GM19395 (cell line): Measurements from ENCODE around the gene FGF8.
A peak's percentile ranks its signal among the peaks of the same experiment; 100 is the strongest.
"Not testable (repeated sequence)": the region's sequence is repeated elsewhere in the genome, so short reads cannot be mapped to it uniquely, and the experiment has no call there.

ENCODE experiments used
- ATAC-seq: cut with Tn5 transposase; IDR thresholded peaks from one replicate; pipeline ENCODE4 v1.9.1; 2021; ENCODE audit warnings: mild to moderate bottlenecking, moderate library complexity; ENCODE audit not compliant: unreplicated experiment

Gene FGF8, protein sequence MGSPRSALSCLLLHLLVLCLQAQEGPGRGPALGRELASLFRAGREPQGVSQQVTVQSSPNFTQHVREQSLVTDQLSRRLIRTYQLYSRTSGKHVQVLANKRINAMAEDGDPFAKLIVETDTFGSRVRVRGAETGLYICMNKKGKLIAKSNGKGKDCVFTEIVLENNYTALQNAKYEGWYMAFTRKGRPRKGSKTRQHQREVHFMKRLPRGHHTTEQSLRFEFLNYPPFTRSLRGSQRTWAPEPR

DNA sequence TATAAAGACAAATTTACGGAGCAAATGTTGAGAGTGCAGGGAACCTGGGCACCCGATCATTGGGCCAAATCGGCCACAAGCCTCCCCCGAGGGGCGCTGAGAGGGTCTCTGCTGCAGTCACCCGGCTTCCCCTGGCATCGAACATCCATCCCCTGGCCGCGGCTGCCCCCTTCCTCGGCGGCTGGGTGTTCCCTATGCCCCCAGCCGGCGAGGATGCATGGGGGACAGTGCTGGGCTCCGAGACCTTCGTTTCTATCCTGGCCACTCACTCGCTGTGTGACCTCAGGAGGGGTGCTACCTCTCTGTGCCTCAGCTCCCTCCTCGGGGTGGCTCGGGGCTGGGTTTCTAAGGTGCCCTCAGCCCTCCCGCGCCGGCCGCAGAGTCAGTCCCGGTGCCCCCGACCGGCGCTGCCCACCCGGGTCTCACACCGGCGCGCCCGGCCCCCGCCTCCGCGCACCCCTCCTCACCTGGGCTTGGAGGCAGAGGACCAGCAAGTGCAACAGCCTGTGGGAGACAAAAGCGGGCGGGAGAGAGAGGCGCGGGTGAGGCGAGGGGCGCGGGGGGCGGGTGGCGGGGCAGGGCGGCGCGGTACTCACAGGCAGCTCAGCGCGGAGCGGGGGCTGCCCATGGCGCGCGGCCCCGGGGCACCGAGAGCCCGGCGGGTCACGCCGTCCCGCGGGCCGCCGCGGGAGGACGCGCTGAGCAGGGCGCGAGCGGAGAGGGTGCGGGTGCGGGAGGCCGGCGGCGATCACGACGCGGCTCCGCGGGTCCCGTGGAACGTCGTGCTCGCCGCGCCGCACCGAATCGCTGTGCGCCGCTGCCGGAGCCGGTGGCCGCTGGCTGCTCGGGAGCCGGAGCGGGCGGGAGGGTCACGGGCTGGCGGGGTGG is at the start of gene FGF8:
TSS of gene FGF8 (minus strand) at position 842 of the 888 bp plus-strand sequence. CDS start at position 628, 214 bp downstream.
- no peak for ATAC-seq

DNA sequence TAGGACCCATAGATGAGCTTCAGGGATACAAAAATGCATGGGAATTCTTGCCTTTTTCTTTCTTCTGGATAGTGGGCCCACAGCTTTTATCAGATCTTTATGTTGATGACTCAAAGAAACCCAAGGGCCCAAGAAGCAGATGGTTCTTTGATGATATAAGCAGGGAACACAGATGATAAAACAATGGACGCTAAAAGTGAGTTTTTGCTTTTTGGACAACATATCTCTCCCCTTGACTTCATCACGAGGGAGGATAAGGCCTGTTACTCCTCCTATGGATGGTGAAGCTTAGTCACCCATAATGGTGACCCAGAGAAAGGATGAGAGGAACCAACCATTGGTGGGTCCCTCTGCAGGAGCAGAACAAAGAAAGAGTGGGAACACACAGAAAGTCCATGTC is 48.8 kb upstream of the FGF8 start:
- ATAC-seq: no peak

DNA sequence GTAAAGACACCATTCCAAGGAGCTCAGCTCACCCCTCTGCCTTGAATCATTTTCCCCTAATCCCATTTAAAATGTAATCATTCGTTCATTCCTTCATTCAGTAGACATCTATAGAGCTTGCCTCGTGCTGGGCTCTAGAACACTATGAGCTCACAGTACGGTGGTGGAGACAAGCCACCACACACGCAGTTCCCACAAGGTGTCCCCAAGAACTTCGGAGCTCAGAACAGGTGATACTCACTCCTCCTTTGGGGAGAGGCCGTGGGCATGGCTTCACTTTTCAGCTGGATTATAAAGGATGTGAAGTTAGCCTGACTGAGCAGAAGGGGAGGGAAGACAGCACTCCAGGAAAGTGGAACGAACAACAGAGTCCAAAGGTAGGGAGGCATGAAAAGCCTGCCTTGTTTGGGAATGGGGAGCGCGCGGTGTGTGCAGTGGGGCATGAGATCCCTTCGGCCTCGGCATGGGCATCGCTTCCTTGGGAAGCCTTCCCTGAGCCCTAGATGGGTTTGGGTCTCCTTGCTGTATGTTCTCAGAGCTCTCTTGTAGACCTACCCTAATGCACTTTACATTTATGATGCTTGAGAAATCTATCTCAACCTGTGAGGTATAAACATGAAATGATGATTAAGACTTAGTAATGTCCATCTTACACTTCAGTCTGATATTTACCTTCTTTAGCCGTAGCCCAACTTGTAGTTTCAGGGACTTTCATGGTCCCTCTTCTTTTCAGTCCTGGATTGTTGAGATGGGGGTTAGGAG is 43.1 kb upstream of the FGF8 start:
- ATAC-seq: peak; percentile 26

DNA sequence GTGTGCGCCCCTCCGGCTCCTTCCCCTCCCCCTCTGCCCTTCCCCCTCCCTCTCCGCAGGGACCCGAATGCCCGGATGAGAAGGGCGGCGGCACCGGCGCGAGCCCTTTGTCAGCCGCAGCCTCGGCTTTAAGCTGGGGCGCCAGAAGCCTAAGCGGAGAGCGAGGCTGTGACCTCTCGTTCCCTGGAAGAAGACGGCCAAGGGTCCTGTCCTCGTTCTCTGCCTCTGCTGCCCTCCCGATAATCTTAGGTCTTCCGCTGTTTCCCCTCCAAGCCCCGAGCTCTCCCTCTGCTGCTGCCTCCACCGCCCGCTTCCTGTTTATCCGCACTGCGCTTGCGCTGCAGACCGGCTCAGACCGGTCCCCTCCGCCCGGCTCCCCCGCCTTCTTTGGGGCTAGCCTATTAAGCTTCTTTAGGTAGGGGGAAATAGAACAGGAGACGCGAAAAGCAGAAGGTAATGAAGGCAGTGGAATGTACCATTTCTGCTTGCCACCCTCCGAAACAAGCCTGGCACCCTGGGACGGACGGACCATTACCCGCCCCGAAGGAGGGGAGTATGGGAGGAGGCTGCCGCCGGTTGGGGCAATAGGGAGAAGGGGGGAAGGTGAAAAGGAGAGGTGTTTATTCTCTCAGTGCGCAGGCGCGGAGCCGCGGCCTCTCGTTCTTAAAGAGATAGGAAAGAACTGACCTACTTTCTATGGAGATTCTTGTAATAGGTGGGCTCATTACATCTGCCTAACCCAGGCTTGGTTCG is 42.4 kb upstream of the FGF8 start, which contains the start of gene OGA:
TSS of gene OGA (minus strand) at position 326 of the 753 bp plus-strand sequence. CDS start 422 bp downstream, outside the sequence.
- peak; percentile 82 for ATAC-seq

DNA sequence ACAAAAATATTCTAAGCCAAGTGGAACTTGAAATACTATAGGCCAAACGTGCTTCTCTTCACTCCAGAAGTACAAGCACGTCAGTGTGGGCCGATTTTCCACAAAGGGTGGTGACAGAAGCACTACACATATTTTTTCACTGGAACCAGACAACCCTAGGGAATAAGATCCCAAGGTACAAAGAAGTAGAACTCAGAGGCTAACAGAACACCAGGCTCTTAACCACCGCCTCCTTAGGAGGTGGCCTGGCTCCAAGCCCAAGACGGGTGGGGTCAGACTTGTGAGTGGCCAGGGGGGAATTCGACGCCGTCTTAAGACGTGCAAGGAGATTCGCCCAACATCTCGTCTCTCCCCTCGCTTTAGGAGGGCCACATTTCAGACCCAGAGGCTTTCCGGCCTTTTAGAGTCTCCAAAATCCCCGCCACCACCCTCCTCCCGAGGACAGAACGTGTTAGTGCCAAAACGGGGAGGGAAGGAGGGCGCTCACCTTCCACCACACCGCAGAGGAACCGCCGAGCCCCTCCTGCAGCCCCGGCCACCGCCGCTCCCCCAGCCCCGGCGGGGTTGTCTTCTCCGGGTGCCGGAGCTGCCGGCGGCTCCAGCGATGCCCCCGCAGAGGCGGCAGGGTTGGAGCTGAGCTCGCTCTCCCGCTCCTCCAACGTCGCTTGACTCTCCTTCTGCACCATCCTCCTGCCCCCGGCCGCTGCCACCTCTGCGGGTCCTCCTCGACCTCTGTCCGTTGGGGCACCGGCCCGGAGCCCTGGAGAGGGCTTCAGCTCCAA is 41.6 kb upstream of the FGF8 start:
- ATAC-seq: peak; percentile 7

DNA sequence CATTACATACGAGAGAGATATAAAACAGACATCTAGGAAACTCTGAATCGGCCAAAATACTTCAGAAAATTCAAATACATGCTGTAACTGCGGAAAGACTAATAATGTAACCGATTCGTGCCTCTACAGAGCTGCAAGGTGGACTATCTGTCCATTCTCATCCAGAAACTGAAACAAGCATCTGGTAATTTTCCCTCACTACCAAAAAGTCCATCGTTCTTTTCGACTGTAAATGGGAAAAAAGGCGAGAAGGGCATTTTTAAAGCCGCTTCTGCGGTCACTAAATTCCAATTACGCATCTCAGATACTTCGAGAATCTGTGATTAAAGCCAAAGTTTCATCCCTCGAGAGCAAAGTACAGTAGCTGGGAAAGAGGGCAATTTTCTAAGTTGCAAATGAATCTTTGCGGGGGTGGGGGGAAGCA is 41.0 kb upstream of the FGF8 start:
- ATAC-seq: no peak

DNA sequence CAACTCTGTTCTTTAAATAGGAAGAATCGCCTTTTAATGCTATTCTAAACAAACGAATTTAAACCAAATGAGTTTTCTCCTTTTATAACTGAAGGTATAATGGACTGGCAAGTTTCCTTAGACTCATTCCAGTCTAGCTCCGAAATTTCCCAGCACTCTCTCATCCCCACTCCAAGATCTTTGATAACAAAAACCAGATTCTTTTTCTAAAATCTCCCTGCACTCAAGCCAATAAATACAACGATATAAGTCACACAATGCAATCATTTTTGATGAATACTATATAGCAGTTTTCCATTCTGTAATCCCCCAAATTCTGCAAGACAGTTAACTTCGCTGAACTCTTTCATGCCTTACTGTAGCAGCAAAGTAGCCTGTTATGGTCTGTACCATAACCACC is 40.5 kb upstream of the FGF8 start:
- ATAC-seq: no peak

DNA sequence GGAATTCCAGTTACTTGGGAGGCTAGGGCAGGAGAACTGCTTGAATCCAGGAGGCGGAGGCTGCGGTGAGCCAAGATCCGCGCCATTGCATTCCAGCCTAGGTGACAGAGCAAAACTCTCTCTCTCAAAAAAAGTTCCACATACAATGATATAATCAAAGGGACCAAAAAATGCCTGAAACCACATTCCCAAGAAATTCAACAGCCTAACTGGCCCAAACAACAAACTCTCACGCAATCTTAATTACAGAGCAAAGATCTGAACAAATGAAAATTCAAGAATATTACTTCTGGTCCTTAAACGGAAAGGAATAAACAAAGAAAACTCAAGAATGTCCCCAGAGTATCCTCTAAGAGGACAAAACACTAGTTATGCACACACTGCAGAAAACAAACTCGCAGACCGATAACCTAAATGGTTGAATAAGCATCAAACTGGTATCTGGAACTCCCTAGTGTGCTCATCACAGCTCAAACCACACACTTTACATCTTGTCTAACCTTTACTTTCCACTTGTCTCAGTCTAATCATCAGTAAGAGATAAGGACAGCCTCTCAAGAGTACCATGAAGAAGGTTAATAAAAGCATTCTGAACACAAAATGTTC is 38.7 kb upstream of the FGF8 start:
- ATAC-seq: no peak

DNA sequence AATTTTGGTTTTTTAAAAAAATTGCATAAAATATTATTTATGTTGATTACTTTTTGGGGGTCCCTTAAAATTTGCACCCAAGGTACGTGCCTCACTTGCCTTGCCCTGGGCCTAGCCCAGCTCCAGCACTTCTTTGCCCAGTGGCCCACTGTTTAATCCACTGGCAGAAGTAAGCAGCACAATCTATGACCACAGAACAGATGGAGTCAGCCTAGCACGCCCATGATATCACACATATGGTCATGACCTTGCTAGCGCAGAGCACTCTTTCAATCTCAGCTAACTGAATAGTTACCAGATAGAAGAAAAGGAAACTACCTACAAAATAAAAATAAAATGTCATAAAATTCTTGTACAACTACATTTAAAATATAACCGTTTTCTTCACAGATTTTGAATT is 36.7 kb upstream of the FGF8 start:
- no peak for ATAC-seq

DNA sequence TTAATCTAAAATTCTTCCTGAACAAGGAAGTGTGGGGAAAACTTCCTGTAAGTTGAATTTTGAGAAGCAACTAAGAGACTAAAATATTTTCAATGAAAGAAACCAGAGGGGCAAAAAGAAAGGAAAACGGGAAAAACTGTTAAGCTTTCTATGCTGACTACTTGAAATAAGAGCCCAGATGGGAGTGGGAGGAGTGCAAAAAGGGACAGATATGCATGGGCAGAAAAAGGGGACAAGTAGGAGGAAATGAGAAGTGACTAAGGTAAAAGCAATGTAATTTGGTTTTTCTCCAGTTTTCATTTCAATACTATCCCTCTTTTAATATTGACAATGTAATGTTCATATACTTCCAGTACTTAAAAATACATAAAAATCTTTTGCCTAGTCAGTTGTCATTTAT is 31.2 kb upstream of the FGF8 start:
- ATAC-seq: no peak

DNA sequence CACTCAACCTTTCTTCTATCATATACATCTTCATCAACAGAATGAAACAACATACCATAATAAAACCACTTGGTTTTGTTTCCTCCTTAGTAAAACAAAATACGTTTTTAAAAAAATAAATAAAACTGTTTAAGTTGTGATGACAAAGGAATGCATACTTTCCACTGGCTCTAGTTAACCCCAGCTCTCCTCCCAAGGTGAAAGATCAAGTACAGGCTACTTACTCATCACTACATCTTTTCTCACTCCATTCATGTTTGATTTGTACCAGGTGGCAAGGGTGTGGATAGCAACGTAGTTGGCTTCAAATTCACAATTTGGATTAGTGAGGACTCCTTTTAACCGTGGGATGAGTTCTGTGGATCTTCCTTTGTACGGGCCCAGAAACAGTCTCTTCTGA is 27.6 kb upstream of the FGF8 start:
- no peak for ATAC-seq

DNA sequence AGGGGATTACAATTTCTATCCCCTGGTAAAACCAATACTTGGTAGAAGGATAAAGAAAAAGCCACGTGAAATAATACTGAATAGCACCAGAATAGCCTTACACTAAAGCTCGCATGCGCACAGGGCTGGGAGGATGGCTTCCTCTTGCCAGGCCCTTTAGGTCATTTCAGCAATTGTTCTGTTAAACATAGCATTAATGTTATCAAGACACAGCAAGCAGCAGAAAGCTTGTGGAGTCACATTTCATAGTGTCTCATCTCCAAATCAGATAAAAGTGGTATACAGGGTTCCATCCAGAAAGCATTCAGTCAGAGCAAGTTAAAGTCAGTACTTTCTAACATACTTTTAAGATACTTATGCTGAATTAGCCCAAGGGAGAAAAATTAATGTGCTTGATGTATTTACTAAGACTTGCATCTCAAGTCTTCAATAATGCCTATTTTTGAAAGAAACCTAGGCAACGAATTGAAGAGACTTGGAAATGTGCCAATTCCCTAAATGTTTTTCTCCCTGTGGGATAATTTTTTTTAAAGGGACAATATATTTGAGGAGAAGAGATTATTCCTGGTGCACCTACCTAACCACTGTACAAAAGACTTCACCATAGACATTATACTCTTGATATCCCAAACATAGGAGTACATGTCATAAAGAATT is 21.6 kb upstream of the FGF8 start:
- no peak for ATAC-seq

DNA sequence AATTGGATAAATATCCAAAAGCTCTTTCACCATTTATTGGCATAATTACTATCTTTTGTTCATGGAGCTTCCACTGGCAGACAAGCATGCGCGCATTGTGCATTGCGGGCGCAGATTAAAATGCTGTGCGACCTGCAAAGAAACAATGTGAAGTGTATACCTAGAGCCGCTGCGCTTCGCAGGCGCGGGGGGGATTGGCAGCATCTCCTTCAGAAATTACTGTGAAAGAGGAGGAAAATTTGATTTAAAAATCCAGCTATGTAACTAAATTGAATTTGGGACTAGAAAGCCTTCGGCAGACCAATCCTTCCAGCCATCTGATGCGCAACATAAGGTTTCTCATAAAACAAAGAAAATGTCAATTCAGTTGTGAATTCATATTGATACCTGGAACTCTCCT is 17.6 kb upstream of the FGF8 start:
- no peak for ATAC-seq

DNA sequence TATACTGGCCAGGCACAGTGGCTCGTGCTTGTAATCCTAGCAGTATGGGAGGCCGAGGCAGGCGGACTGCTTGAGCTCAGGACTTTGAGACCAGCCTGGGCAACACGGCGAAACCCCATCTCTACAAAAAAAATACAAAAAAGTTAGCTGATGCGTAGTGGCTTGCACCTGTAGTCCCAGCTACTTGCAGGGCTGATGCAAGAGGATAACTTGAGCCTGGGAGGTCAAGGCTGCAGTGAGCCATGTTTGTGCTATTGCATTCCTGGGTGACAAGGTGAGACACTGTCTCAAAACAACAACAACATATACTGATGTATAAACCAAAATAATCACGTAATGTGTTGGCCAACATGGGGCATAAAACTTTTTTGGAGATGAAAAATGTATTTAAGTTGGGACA is 13.8 kb upstream of the FGF8 start:
- ATAC-seq: no peak

DNA sequence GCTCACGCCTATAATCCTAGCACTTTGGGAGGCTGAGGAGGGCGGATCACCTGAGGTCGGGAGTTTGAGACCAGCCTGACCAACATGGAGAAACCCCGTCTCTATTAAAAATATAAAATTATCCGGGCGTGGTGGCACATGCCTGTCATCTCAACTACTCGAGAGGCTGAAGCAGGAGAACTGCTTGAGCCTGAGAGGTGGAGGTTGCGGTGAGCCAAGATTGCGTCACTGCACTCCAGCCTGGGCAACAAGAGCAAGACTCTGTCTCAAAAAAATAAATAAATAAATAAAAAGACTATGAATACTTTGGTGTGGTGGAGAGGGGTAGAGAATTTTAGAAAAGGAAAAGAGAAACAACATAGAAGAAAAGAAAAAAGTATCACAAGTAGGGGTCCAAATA is 13.3 kb upstream of the FGF8 start:
- not testable (repeated sequence) for ATAC-seq

DNA sequence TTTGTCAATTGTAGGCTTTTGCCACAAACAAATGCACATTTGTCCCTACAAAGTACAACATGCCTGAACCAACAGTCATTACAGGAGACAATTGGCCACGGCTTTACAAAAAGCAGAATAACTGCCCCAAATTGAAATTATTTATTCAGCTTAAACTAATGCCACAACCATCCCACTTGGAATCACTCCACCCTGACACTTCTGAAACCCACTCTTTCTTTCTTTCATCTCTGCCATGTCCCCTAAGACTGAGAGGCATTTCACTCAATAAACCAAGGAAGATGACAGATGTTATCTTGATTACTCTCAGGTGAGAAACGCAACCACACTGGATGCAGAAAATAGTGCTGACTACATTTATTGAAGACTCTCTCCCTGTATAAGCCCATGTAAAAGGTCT is 9.9 kb upstream of the FGF8 start:
- no peak for ATAC-seq

DNA sequence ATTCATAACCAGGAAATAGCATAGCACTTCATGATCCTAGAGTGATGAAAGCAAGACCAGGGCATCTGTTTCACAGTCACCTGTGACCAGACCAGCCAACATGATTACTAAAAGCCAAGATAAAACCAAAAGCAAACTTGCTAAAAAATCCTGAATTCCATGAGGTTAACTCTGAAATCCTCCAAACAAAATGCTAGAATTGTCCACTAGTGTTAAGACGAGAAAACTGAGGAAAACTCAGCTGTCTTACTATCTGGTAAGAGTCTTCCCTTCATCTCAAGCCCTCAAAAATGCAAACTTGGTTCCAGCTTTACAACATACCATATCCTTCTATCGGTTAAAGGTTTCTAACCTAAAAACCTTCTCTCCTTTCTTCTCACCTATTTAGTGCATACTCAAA is 8.6 kb upstream of the FGF8 start:
- ATAC-seq: no peak

DNA sequence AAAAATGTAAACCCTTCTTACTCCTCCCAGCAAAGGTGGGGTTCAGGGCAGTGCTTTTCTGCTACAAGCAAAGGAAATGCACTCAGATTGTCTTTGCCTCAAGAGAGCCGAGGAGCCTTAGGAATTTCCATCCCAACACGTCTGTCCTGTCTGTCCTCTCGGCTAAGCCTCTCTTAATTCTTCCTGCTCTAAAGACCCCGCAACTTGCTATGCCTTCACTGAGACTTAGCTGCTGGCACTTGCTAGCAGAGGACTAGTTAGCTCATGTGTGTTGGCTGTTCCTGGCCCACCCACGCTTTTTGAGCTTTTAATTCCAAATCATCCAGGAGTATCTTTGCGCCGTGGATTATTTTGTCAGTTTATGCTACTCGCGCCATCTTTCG is 7.8 kb upstream of the FGF8 start:
- no peak for ATAC-seq
